Measurements from ENCODE around the gene FOXP4.
"Not testable (repeated sequence)": the region's sequence is repeated elsewhere in the genome, so short reads cannot be mapped to it uniquely, and the experiment has no call there.

The FOXP4 gene

DNA sequence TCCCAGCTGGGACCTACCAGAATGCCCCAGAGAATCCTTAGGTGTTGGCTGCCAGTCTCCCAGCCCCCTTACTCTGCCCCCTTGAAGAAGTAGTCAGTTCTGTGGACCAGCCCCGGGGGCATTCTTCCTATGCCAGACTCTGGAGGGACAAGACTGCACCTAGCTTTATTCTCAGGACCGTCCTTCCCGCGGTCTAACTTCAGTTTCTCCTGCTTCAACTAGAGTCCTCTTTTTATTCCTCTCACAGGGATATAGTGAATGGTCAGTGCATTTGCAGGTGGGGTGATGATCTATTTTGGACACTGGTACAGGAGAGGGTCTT lies 56.2 kb downstream of the FOXP4 start:
- no peak for DNase-seq

DNA sequence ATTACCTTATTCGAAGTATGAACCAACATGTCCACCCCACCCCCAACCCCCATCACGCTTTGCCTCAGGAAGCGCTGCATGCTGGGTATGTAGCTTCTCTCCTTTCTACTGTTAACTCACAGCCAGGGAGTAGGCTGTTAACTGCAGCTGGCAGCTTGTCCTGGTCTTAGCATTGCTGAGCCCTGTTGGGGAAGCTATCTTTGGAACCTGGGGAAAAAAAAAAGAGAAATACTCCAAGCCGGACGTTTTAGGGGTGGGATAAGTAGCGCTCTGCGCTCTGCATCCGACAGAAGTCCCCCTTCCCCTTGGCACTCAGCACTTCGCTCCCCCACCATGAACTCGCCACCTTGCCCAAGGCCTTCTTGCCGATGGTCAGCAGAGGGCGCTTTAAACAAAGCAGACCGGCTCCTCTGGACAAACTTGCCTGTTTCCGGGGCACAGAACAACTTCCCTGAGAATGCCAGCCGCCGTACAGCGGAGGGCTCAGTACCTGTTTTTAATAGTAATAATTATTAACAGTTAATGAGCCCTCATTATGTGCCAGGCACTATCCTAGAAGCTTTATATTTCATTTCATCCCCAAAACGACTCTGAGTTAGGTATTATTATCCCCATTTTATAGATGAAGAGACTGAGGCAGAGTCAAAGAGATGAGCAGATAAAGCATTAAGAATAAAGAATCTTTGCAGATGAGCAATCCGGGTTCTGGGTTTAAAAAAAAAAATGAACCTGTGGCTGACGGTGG lies 56.9 kb downstream of the FOXP4 start:
- DNase-seq: peak; percentile 50 to 75

DNA sequence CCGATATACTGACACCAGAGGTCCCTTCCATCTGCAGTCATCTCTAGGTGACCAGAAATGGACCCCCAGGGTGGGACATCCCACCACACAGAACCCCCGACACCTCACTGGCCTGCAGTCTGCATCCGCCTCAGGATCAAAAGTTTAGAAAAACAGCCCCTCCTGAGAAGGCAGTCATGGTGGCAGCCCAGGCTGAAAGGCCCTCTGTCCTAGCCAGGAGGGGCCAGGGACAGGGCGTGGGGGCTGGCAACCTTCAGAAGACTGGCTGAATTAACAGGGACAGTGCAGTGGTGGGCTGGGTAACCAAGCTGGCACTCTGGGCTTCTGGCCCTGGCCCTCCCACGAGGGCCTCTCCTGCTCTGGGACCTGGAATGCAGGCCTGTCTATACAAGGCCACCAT lies 57.8 kb downstream of the FOXP4 start:
- DNase-seq: no peak

DNA sequence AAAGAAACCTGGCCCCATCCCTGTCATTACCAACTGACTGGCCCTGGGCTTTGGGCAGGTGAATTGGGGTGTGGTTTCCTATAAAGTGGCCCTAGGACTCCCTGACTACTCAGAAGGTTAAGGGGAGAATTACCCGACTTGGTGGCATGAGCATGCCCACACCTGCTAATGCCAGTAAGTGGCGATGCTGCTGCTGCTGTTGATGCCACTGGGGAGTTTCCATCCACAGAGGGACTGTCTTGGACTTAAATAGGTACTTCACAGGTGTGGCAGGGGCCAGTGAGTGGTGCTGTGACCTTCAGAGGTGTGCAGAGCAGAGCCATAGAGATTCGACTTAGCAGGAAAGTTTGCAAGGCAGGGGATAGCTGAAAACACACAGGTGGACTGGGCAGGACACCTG lies 59.5 kb downstream of the FOXP4 start:
- DNase-seq: no peak

DNA sequence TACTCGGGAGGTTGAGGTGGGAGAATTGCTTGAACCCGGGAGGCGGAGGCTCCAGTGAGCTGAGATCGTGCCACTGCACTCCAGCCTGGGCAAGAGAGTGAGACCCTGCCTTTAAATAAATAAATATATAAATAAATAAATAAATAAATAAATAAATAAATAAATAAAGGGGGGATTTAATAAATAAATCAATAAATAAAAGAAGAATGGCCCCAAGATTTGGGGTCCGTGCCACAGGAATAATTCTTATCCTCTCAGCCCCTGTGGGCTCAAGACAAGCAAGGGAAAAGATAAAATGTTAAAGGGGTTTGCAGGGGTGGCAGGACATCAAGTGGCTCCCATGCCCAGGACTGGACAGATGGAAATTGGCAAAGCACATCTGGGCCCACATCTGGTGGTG lies 60.9 kb downstream of the FOXP4 start:
- no peak for DNase-seq

DNA sequence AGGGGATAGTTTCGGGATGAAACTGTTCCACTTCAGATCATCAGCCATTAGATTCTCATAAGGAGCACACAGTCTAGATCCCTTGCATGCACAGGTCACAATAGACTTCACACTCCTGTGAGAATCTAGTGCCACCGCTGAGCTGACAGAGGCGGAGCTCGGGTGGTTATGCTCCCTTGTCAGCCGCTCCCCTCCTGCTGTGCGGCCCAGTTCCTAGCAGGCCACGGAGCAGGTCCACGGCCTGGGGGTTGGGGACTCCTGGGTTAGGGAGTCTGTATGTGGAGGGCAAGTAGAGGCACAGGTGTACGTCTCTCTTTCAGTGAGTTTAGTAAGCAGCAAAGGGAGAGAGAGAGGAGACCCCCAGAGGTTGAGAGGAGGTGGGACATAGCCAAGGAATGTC lies 61.6 kb downstream of the FOXP4 start:
- no peak for DNase-seq

DNA sequence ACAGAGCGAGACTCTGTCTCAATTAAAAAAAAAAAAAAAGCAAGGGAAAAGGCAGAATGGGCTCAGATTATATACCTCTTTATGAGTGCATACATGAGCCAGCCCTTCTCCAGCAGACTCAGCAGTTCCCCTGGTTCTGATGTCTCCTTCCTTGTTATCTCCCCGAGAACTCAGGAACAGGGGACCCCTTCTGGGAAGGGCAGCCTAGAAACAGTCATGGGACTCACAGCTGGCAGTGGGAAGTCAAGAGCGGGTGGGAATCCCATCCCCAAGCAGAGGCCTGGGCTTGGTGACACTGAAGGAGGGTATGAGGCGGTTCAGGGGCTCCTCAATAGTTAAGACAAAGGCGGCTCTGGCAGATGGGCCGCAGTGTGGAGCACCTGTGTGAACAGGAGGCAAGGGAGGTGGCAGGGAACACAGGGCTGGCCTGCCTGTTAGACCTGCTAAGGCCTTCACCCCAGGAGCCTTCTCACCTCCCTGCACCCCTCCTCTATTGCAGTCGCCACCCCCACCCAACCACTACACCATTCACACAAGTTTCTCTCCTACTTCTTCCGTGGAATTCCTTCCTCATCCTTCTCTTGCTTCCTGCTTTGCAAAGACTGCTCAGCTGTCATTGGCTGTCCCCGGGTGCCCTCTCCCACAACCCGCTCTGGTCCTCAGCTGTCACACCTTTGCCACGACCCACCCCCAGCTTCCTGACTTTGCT lies 62.4 kb downstream of the FOXP4 start:
- no peak for DNase-seq

DNA sequence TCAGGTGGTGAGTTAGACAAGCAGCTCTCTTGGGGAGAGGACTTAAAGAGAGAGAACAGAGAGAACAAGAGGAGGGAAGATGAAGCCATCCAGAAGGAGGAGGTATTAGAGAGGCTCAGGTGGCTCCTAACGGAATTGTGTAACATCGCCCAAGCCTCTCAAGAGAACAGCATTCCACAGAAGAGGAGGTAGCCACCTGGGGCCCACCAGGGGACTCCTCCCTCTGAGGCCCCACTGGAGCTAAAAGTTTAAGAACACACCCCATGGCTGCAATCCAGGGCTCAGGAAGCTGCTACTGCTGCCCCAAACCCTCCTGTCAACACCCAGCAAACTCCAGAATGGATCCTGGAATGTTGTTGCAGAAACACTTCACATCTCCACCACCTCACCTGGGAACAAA lies 68.5 kb downstream of the FOXP4 start:
- DNase-seq: no peak

DNA sequence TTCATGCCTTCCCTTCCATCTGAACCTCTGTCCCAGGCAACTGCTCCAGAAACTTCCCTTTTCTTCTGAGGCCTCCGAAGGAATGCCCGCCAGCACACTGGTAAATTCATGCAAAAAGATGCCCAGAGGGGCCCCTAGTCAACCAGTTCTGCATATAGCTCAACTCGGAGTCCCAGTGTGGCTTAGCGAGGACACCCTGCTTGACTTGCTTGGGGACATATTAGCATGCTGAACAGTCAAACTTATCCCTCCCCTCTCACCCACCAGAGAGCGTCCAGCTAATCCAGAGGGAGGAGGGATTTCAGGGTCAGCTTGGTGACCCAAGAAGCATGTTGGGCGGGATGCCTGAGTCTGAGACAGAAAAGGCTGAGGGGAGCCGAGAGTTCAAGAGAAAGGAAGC lies 69.1 kb downstream of the FOXP4 start:
- DNase-seq: no peak

DNA sequence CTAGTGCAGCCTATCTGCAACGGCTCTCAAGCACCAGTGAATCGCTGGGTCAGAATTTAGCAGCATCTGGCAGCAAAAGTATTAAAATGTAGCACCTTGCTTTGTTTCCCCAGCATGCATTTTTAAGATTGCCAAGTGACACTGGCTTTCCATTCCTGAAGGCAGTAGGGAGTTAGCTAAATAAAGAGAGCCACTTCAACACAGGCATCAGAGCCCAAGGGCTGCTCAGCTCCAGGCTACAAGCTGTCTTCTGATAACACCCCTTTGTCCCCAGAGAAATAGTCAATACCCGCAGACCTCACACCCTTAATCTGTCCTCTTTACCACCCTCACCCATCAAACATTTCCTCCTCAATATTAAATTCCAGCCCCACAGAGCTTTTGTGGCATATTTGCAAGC lies 72.4 kb downstream of the FOXP4 start:
- DNase-seq: no peak

DNA sequence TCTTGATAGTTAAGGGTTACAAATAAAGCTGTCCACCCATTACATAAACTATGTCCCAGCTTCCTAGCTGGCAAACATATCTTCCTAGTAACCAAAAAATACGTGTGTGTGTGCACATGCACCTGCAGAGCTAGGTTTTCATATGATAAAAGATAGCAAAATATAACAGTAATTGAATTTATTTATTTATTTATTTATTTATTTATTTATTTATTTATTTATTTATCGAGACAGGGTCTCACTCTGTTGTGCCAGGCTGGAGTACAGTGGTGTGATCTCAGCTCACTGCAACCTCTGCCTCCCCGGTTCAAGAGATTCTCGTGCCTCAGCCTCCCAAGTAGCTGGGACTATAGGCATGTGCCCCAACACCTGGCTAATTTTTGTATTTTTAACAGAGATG lies 73.0 kb downstream of the FOXP4 start:
- DNase-seq: not testable (repeated sequence)

DNA sequence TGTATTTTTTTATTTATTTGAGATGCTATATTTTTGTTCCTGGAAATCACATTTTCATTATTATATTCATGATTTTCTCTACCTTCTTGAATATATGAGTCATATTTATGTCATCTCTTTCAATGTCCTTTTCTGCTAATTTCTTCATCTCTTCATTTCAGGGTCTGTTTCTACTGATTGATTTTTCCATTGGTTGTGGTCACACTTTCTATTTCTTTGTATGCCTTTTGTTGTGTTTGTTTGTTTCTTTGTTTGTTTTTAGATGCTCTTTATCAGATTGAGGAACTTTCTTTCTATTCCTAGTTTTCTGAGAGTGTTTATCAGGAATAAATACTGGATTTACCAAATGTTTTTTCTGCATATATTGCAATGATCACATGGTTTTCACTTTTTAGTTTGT lies 75.2 kb downstream of the FOXP4 start:
- DNase-seq: no peak

DNA sequence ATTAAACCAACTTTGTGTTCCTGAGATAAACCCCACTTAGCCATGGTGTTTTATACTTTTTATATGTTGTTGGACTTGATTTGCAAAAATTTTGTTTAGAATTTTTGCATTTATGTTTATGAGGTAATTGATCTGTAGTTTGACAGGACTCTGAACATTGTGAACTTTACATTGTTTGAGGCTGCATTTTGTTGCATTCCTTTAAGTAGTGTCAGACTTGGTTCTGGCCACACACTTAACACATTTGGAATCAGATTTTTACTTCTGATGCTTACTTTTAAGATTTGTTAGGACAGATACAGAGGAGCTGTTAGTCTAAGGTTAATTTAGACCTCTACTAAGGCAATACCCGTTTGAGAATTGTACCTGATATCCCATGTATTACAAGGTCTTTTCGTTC lies 75.6 kb downstream of the FOXP4 start:
- DNase-seq: no peak

DNA sequence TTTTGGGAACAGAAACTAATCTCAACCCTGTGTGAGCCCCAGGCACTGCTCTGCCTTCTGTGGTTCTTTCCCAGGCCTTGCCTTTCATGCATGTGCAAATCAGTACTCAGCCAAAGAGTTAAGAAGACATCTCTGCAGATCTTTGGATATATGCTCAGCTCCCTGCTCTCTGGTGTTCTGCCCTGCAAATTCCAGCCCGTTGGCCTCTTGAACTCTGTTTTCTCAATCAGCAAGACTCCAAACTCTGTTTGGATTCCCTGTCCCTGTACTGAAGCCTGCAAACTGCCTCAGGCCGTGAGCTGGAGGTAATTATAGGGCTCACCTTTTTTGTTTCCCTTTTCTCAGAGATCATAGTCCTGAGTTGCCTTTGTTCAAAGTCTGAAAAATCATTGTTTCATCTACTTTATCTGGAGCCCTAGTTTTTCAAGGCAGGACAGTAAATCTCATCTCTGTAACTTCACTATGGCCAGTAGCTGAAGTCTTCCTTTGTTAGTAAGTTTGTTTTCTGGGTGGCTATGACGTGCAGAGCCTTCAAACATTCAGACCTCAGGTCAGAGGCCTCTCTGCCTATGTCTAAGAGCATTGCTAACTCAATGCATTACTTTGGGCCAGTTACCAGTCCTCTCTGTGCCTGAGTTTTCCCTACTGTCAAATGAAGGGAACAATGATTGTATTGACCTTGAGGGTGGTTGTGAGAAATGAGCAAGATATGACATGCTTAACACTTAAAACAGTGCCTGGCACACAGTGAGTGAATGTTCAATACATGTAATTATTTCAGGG lies 76.2 kb downstream of the FOXP4 start:
- DNase-seq: no peak

DNA sequence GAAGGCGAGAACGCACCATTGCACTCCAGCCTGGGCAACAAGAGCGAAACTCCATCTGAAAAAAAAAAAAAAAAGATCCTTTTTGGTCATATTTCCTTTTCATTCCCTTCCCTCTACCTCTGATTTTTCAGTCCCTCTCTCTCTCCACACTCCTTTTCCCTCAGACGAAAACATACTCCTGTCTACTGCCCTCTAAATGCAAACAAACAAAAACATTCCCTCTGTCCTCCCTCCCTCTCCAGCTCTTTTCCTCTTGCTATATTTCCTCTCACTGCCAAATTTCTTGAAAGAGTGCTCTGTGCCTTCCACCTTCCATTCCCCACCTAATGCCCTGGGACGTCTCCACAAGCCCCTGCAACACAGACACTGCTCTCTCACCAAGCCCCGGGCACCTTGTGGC lies 77.1 kb downstream of the FOXP4 start:
- DNase-seq: no peak

DNA sequence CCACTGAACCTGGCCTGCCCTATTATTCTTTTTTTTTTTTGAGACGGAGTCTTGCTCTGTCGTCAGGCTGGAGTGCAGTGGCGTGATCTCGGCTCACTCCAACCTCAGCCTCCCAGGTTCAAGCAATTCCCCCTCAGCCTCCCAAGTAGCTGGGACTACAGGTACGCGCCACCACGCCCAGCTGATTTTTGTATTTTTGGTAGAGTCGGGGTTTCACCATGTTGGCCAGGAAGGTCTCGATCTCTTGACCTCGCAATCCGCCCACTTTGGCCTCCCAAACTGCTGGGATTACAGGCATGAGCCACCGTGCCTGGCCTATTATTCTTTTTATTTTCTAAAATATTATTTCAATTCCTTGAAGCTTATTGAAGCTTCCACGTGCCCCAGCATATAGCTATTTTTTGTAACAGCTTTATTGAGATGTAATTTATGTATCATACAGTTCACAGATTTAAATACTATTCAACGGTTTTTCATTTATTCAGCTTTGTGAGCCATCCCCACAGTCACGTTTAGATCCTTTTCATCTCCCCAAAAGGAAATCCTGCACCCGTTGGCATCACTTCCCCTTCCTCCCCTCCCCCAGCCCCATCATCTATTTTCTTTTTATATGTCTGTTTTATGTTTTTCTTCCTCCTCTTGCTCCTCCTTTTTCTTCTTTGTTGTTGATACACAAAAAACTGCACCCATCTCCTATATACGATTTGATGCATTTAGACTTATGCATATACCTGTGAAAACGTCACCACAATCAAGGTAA lies 78.6 kb downstream of the FOXP4 start:
- no peak for DNase-seq

DNA sequence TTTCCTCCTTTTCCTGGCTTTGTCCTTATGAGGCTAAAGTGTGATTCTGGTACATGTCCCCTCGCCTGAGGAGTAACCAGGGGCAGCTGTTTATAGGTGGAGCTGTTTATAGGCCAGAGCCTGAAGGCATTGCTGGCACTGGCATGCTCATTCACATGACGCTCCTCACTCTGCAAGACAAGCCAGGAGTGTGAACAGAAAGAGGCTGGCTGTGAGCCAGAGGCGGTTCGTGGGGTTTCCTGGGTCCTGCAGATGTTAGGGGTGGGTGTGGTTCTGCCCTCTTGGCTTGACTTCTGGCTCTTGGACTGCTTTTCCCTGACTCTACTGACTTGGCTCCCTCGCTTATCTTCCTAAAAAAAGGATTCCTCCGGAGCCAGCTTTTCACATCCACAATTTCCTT lies 79.3 kb downstream of the FOXP4 start:
- DNase-seq: no peak

DNA sequence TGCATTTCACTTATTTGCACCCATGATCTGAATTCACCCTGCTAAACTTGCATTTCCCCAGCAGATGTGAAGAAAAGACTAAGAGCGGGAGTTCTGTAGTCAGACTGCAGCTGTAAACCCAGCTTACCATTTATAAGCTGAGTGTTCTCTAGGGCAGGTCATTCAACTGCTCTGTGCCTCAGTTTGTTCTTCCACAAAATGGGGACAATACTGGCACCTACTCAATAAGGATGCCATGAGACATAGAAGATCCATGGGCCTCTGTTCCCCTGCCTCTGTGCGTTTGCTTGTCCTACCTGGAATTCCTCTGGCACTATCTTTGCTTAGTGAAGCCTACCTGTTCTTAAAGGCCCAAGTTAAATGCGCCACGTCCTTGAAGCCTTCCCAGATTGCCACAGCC lies 79.8 kb downstream of the FOXP4 start:
- no peak for DNase-seq

DNA sequence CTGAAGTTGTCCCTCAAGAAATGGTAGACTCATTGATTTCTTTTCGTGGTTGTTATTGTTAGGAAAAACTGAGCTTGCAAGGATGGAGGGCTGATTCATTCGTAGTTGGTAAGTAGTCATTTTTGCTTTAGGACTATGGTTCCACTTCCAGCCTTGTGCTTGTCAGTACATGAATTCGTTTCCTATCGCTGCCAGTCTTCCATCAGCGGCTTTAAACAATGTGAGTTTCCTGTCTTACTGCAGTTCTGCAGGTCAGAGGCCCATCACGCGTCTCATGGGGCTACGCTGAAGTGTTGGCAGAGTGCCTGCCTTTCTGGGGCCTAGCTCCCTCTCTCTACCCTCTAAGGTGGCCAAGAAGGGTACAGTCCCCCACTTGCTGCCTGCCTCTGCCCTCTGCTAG lies 80.7 kb downstream of the FOXP4 start:
- DNase-seq: no peak

DNA sequence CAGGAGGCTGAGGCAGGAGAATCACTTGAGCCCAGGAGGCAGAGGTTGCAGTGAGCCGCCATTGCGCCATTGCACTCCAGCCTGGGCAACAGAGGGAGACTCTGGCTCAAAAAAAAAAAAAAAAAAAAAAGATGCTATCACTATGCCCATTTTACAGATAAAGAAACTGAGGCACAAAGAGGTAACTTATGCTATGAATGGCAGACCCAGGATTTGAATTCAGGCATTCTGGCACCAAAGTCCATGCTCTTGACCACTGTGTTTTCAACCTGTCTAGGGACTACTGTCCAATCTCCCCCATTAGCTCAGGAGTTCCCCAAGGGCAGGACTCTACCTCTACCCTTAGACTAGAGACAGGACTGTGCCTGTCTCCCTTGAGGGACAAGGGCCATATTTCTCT lies 82.9 kb downstream of the FOXP4 start:
- no peak for DNase-seq

DNA sequence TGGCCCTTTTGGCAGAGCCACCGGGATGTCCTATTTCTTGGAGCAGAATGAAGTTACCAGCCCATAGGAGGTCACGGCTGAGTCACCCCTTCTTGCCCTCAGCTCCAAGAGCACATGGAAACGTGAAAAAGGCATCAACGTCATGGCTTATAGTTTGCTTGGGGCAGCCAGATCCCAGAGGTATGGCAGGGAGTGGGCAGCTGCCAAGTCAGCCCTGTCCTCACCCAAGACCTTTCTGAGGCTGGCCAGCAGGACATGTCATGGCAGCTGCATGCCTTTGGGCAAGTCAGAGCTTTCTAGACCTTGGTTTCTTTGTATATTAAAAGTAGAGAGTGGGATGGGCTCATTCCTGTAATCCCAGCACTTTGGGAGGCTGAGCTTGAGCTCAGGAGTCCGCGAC lies 83.9 kb downstream of the FOXP4 start:
- DNase-seq: no peak

DNA sequence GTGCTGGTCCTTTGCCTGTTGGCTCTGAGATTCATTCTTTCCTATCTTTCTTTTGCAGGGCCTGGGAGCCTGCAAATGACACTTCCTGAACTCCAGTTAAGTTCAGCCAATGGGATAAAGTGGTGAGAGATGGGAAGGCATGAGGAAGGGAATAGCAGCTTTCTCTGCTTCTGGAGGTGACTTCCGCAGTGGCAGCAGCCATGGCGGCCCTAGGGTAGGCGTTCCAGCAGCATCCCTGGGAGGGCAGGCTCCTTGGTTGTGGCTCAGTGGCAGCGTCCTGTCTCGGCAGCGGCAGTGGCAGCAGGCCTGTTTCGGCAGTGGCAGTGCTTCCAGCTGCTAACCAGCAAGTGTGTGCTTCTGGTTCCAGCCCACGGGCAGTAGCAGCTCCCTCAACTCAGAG lies 84.8 kb downstream of the FOXP4 start:
- no peak for DNase-seq

DNA sequence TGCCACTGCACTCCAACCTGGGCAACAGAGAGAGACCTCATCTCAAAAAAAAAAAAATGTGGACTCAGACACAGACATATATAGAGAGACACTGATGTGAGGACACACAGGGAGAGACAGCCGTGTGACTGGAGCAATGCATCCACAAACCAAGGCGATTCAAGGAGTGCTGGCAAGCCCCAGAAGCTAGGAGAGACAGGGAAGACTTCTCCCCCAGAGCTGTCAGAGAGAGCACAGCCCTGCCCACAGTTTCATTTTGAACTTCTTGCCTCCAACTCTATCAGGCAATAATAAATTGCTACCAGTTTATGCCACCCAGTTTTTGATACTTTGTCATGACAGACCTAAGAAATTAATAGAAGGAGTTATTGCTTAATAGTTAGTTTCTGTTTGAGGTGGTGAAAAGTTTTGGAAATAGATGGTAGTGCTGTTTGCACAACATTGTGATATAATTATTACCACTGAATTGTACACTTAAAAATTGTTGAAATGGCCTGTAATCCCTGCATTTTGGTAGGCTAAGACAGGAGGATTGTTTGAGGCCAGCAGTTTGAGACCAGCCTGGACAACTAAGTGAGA lies 87.0 kb downstream of the FOXP4 start:
- no peak for DNase-seq
